Measurements from ENCODE around the gene FOXRED1.

FOXRED1 gene

GRCh38 chr11:126327281-126328000, 58.5 kb downstream of the FOXRED1 start:
- TF ChIP-seq FOXP2 (optimal IDR thresholded peaks at IDR 0.05; ENCODE audit: borderline replicate concordance, extremely low read depth, extremely low read length, insufficient read depth): no peak
- no peak for TF ChIP-seq TAF1 (IDR thresholded peaks at IDR 0.05; ENCODE audit: borderline replicate concordance, insufficient read depth, low read length)
- no peak for TF ChIP-seq REST (IDR thresholded peaks at IDR 0.05; ENCODE audit: insufficient read depth in 1 of 2, low read depth in 2 of 2, low read length in 2 of 2)
- TF ChIP-seq SIN3A (IDR thresholded peaks at IDR 0.05; ENCODE audit: borderline replicate concordance, insufficient read depth, low read length): no peak
- no peak for TF ChIP-seq POLR2AphosphoS5 (IDR thresholded peaks at IDR 0.05; ENCODE audit: low read depth, low read length)
